ENCODE results near the gene SREBF1.

The SREBF1 gene

GRCh38 chr17:17774009-17774881, 62.5 kb downstream of the SREBF1 start:
- no peak for DNase-seq

GRCh38 chr17:17772231-17772630, 64.6 kb downstream of the SREBF1 start:
- no peak for DNase-seq

DNA sequence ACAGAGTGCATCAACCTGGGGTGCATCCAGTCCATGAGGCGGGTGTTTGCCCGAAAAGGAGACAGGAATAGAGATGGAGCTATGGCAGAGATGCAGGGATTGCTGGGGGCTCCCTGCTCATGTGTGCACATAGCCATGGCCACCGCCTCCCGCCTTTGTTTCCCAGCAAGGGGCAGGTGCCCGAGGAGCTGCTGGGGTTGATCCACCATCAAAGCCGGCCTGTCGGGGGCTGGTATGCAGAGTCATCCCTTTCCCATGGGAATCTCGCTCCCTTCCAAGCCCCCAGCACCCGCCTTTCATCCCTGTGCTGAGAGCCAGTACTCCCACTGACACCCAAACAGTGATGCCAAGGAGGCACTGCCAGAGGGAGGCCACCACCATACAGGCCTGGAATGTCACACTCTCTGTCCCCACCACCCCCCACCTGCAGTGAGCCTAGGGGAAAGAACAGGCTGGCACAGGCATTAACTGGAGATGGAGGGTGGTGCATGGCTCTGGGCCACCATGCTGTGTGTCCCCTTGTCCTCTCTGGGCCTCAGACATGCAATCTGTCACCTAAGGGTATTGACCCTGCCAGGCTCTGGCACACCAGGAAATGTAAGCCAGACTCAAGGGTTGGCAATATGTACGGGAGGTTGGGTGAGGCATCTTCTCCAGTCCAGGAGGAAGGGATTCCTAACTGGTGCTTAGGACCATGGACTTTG, 65.1 kb downstream of the SREBF1 start:
- no peak for DNase-seq

DNA sequence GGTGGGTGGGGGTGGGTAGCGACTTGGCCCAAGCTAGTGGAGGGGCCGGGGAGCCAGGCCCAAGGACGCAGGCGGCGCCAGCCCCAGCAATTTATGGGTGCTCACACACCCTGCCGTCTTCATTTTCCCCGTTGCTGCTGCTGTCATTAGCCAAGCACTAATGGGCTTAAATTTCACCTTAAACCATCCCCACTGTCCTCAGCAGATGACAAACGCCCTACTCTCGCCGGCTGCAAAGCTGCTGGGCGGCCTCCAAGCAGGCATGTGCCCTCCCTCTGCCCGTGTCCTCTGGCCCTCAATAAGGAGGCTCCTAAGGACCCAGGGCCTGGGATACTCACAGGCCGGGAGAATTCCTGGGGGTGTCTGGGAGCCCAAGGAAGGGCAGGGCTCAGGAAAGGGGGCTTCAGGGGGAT, 66.1 kb downstream of the SREBF1 start:
- DNase-seq, result peak in 1 of 3 experiments; percentile 36

DNA sequence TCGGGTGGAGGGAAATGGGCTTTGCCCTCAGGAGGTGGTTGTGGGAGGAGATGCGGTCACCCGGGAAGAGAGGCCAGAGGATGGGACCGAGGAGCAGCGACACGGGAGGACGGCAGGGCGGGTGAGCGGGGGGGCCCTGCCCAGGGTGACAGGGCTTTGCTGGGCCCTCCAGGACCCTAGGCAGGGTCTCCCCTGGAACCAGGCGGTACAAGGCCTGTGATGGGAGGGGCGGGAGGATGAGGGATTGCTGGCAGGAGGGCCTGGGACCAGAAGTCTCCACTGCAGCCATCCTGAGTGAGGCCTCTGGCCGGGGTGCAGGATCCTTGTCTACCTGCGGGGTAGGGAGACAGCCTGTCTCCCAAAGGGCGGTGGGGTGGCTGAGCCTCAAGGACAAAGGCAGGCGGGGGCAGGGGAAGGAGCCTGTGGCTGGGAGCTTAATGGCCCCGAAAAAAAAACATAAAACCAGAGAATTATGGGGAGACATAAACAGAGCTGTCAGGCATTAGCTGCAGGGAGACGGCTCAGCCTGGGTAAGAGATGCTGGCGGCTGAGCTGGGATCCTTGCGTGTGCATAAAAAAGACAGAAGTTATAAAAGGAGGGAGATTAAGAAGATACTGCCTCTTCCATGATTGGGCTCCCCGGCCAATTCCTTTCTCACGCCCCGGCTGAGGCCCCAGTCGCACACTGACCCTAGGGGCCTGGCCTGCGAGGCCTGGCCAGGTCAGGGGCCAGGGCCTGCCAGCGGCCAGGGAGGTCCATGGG, 66.7 kb downstream of the SREBF1 start:
- peak in 1 of 3 experiments; percentile 9 for DNase-seq

DNA sequence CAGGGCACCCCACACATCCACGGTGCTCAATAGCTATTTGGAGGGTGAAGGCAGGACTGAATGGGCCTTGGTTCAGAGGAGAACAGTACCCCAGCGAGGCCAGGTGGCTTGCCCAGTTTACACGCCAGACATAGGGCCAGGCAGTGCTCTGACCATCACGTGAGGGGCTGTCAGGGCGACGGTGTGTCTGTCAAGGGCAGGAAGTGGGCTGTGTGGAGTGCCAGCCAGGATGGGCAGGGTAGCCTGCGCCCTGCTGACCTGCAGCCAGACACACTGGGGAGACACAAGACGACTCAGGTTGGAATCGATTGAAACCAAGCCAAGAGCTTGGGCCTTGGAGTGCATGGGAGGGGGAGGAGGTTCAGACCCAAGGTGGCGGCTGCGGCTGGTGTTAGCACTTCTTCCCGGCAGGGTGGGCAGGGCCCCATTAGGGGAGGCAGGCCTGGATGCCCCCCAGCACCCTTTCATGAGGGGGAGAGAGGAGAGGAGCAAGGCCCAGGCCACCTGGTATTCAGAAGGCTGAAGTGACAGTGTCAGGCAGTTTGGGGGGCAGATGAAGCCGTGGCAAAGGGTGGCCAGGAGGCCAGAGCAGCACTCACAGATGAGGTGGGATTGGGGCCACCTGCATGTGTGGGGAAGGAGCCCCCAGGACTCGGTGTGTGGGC, 68.2 kb downstream of the SREBF1 start:
- peak in 1 of 3 experiments; percentile 7 for DNase-seq

DNA sequence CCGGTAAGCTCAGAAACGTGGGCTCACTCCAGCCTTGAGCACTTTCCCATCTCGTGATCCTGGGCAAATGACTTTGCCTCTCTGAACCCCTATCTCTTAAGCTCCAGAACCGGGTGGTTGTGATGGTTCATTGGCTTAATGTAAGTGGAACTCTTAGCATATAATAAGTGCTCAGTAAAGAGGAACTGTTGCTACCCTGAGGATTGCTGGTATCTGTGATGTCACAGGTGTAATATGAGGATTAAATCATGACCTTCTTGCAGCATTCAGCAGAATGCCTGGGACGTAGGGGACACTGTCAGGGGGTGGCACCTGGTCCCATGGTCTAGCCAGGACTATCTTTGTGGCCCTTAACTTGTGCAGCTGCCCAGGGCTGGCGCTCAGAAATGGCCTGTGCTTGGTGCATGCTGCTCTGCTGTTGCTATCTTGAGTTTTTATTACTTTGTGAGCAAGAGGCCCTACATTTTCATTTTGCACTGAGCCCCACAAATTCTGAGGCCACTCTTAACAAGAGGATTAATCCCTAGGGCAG, 68.8 kb downstream of the SREBF1 start:
- no peak for DNase-seq

DNA sequence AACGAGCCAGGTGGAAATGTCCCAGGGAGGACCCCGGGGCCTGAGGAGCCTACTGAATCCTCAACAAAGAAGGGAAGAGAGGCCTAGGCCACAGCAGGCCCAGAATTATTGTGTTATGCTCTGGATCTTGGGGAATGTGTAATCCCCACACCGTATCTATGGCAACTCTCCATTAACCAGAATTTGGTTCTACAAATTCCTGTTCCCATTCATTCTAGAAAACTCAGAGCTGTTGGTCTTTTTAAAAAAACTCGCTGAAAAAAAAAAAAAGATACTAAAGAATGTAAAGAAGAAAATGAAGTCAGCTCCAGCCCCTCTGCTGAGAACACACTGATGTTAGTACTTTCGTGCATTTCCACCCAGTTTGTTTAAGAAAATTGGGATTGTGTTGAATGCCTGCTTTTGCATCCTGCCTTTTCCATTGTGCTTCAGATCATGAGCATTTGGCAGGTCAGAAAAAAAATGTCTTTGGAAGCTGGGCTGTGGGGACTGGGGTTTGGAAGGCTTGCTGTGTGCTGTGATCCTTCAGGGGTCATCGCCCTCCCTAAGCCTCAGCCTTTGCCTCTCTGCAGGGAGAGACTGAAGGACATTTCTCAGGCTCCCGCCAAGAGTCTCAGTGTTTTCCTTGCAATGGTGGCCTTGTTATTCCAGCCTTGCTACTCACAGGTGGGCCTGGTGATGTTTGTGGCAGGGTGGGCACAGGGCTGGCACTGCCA, 69.5 kb downstream of the SREBF1 start:
- no peak for DNase-seq

- no peak for DNase-seq
Observed at GRCh38 chr17:17766744-17767120, 70.1 kb downstream of the SREBF1 start.

DNA sequence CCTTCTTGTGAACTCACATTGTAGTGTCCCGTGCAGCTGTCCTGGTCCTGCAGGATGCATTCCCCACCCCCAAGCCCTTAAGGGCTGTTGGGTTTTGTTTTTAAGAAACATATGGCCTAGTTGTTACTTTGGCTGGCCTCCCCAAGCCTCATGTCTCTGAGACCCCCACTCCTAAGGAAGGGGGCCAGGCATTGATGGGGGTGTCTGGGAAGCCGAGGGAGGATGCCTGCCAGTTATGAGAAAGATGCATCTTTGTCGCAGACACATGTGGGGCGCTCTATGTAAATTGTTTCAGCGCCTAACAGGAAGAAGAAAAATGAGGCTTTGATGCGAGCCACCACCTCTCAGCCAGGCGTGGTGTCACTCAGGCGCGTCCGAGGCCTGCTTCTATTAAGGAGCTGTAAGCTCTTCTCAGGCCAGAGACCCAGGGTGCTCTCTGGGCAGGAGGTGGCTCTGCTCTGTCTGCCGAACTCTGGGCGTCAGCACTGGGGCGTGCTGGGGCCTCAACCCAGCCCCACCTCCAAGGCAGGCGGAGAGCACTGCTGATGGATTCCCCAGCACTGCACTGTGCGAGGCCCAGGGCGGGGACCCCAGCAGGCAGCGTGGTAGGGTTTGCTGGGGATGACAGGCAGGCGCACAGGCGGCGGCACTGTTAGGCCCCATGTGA, 70.6 kb downstream of the SREBF1 start:
- peak in 1 of 3 experiments; percentile 41 for DNase-seq

- no peak for DNase-seq
Observed at GRCh38 chr17:17765359-17766076, 71.3 kb downstream of the SREBF1 start.

DNA sequence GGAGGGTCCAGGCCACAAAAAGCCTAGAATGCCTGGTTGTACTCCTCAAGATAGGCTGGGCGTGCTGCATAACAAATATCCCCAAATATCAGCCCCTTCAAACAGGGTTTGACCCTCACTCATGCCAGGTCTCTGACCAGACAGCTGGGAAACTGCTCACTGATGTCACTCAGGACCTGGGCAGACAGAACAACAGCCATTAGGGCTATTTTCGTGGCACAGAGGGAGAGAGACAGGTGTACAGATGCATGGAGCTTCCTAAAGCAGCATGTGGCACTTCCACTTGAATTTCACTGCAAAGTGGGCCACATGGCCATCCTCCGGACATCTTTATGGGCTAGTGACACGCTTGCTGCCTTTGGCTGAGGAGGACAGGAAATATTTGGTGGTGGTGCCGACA, 73.1 kb downstream of the SREBF1 start:
- peak in 1 of 3 experiments; percentile 3 for DNase-seq

- DNase-seq, result no peak
Observed at GRCh38 chr17:17763136-17763535, 73.7 kb downstream of the SREBF1 start.

DNA sequence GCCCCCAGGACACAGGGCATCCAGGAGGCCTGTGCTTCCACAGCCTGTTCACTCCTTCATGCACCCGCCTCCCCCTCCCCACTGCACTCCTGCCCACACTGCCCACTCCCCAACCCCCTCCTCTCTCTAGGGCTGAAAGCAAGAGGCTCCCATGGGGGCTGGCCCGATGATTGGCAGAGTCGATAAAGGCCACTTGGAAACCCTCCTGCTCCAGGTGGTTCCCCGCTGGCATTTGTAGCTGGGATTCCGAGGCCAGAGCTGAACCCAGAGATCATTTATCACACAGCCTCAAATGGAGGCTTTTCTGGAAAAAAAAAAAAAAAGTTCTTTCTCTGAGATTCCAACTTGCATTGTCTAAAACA, 74.1 kb downstream of the SREBF1 start:
- DNase-seq, result peak; percentile 15 to 63 (median 22)
